Gastroesophageal sphincter (tissue), 3 donors: ENCODE data around the gene MYOT.

Experiments
- EP300 ChIP-seq: sonication (generic); formaldehyde crosslinking; IDR thresholded peaks from one replicate; pipeline ENCODE4 v1.6.1; 2017; ENCODE audit warnings: antibody characterized with exemption, mild to moderate bottlenecking
- POLR2AphosphoS5 ChIP-seq: sonication (generic); formaldehyde crosslinking; IDR thresholded peaks from one replicate; pipeline ENCODE4 v1.6.1; 2017; ENCODE audit warnings: antibody characterized with exemption
- TF ChIP-seq, protein P1 (sequence below), 4 experiments: fragments of 200-600 bp in 2 of 4; fragments of 450-650 bp in 2 of 4; sonication (generic) in 1 of 4; IDR thresholded peaks; one replicate each; pipeline ENCODE4 v1.5.1; 2017 to 2019; ENCODE audit warnings: antibody characterized with exemption in 4 of 4, mild to moderate bottlenecking in 2 of 4, moderate library complexity in 2 of 4

DNA sequence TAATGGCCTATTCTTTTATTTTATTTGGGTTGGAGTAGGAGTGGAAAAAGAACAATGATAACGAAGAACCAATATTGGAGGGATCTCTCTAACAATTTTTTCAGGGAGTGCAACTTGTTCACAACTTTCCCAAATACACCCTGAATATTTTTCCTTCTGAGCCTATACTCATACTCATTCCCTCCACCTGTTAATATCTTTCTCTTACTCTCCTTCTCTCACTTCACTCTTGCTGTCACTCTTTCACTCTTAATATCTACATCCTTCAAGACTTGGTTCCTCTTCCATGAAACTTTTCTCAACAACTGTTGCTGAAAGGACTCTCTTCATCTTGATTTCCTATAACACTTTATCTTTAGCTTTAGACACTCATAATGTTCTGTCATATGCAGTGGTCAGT, 39.0 kb upstream of the MYOT start:
- TF ChIP-seq, protein P1, sequence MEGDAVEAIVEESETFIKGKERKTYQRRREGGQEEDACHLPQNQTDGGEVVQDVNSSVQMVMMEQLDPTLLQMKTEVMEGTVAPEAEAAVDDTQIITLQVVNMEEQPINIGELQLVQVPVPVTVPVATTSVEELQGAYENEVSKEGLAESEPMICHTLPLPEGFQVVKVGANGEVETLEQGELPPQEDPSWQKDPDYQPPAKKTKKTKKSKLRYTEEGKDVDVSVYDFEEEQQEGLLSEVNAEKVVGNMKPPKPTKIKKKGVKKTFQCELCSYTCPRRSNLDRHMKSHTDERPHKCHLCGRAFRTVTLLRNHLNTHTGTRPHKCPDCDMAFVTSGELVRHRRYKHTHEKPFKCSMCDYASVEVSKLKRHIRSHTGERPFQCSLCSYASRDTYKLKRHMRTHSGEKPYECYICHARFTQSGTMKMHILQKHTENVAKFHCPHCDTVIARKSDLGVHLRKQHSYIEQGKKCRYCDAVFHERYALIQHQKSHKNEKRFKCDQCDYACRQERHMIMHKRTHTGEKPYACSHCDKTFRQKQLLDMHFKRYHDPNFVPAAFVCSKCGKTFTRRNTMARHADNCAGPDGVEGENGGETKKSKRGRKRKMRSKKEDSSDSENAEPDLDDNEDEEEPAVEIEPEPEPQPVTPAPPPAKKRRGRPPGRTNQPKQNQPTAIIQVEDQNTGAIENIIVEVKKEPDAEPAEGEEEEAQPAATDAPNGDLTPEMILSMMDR (IDR thresholded peaks at IDR 0.05): no peak
- TF ChIP-seq POLR2AphosphoS5 (no peak), EP300 (no peak)
